Renal cortical epithelial cell (primary cell): ENCODE measurements around the gene SFI1. TPM values are rescaled to one million over a fixed set of nuclear protein-coding genes. Genes with fewer than 3 reads are reported as not detected.
"Not testable (repeated sequence)": the region's sequence is repeated elsewhere in the genome, so short reads cannot be mapped to it uniquely, and the experiment has no call there.

Experiments
- DNase-seq: peaks from one replicate; pipeline ENCODE4 v3.0.0-alpha.2; 2011; ENCODE audit warnings: low read depth
- total RNA-seq: library from RNA; depleted of rRNA; stranded (reverse); fragments of >200 nt; gene quantifications from 2 replicates; pipeline ENCODE4 v1.2.3, GENCODE V29; 2014

SFI1 gene
- total RNA-seq, 1 donor from 2014 or later, result 20.2 TPM

DNA sequence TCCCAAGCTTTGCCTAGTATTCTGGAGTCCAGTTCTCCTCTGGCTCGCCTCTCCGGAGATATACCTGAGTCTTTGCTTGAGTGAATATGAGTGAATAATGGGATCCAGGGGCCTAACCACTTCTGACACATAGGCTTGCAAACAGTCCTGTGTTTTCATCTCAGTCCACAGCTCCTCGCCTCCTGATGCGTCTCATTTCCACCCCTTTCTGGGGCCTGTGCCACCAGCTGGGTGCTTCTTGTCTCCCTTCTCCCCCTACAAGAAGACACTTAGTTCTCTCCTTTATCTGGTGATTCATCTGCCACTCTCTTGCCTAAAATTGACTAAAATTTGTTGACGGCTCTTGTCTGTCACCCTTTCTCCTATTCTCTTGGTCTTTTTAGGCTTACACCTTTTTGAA is 44.6 kb downstream of the SFI1 start:
- DNase-seq, result no peak

DNA sequence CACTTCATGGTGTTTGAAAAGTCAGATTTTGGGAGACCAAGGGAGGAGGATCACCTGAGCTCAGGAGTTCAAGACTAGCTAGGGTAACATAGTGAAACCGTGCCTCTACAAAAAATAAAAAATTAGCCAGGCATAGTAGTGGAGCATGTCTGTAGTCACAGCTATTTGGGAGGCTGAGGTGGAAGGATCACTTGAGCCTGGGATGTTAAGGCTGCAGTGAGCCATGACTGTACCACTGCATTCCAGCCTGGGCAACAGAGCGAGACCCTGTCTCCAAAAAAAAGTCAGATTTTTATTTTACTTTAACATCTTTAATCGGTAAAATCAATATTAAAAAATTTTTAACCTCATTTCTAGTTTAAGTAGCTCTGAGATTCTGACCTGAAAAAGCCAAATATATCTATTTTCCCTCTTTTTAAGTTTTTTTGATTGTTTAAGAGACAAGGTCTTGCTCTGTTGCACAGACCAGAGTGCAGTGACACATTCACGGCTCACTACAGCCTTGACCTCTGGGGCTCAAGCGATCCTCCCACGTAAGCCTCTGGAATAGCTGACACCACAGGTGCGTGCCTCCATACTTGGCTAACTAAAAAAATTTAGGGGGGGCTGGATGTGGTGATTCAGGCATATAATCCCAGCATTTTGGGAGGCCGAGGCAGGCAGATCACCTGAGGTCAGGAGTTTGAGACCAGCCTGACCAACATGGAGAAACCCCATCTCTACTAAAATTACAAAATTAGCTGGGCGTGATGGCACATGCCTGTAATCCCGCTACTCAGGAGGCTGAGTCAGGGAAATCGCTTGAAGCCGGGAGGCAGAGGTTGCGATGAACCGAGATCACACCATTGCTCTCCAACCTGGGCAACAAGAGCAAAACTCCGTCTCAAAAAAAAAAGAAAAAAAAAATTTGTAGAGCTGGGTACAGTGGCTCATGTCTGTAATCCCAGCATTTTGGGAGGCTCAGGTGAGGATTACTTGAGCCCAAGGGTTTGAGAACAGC is 48.4 kb downstream of the SFI1 start:
- DNase-seq, result peak; percentile 82

DNA sequence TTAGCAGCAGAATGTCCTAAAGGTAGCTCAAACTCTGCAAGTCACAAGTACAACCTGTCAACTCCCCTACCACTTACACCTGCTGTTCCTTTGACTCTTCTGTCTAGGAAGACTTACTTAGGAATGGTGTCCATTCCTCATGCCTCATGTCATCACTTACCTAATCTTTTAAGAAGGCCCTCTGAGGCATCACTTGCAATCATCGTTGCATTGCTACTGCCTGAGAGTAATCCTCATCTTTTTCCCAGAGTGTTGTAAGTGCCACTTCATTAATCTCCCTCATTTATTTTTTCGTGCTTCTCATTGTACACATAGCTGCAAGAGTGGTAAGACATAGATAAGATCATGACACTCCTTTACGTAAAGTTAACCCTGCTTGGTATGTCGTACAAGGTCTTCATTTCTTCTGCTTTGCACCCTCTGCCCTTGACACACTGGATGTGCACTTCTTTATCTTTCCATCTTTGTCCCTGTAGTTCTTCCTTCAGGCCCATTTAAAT is 54.6 kb downstream of the SFI1 start:
- DNase-seq, result no peak

DNA sequence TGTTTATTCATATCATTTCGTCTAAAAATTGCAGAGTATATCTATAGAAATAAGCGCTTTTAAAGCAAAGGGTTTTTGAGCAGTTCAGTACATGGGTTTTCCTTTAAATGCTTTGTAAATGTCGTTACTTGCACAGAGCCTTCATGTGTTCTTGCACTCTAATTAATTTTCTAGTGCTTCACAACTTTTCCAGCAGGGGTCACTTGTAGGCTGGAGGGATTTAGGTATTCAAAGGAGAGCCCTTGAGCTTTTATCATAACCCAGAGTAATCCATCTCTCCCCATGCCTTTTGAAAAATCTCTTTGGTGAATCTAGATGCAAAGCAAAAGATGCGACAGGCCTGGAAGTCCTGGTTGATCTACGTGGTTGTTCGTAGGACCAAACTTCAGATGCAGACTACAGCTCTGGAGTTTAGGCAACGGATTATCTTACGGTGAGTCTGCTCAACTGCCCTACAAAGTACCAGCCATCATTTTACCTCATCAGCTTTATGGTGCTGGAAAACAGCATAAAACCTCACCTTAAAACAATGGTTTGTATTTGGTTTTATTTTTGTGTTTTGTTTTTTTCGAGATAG is 60.4 kb downstream of the SFI1 start:
- DNase-seq, result peak; percentile 32

DNA sequence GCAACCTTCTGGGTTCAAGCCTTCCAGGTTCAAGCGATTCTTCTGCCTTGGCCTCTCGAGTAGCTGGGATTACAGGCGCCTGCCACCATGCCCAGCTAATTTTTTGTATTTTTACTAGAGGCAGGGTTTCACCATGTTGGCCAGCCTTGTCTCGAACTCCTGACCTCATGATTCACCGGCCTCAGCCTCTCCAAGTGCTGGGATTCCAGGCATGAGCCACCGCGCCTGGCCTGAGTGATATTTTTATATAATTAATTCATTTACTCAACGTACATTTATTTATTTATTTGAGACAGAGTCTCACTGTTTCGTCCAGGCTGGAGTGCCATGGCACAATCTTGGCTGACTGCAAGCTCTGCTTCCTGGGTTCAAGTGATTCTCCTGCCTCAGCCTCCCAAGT is 62.2 kb downstream of the SFI1 start:
- not testable (repeated sequence) for DNase-seq

DNA sequence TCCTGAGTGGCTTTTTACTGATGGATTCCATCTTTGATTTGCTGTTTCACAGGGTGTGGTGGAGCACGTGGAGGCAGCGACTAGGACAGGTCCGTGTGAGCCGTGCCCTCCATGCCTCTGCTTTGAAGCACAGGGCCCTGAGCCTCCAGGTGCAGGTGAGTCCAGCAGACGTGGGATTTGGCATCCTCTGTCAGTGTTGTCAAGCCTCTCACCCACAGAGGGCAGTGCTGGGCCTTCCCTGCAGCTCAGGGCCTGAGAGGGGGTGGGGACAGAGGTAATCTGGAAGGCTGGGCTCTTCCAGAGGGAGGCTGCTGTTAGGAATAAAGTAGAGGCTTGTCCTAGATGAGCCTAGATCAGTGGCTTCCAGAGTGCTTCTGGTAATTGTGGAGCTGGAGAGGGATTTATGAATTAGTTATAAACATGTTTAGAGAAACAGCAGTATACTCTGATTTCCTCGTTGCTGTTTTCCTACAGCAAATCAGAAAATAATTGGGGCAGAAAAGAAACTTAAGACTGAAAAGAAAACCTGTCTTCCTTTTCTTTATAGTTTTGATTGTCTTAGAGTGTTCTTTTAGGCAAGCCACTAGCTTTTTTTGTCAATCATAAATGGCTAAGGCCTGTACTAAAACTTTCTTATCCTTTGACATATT is 65.0 kb downstream of the SFI1 start:
- peak; percentile 69 for DNase-seq

DNA sequence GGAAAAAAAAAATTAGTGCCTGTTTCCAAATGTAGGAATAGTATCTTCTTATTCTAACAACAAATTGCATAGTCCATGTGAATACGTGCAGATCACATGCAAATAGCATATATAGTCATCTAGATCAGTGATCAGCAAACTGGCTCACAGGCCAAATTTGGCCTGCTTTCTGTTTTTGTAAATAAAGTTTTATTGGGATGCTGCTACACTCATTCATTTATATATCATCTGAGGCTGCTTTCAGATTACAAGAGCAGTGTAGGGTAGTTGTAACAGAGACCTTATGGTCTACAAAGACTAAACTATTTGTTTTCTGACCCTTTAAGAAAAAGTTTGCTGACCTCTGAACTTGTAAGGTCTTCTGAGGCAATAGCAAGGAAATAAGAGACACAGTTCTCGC is 65.6 kb downstream of the SFI1 start:
- no peak for DNase-seq

DNA sequence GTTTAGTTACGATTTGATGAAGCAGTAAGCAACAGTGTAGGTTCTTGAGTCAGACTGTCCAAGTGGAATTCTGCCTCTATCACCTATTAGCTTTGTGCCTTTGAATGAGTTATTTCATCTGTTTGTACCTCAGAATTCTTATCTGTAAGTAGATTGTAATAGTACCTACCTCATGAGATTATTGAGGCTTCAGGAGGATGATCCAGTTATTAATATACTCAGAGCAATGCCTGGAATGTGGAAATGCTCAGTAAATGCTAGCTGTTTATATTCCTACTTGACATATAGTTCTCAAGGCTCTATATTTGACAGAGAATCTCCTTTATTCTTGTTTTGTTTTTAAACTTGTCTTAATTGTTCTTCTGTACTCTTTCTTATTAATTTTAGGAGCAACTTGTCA is 70.1 kb downstream of the SFI1 start:
- DNase-seq, result no peak

DNA sequence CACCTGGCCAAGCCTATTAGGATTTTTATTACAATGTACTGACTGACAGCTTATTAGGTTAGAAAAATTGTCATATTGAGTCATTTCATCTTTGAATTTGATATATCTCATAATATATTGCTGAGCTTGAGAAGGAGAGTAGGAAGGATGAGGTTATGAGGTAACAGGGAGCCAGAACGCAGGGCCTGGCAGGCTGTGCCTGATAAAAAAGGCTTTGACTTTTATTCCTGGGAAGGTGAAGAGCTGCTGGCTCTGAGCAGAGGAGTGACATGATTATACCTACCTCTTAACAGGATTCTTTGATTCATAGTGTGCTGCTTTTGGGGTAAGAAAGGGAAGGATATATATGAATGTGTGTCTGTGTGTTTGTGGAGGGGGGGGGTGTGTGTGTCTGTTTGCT is 70.9 kb downstream of the SFI1 start:
- no peak for DNase-seq

DNA sequence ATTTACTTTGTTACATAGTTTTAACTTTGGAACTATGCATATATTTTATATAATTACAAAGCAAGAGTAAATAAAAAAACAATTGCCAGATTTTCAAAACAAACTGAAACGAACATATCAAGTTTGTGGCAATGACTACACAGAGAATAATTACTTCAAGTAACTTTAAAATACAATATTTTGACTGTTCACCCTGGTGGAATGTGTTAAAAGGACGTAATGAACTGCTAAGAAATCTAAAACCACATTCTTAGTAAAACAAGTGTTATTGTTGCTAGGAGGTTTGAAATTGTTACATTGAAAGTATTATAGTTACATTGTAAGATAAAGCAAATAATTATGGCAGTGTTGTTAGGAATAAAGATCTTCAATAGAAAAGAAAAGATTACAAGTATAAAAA is 71.4 kb downstream of the SFI1 start:
- no peak for DNase-seq

DNA sequence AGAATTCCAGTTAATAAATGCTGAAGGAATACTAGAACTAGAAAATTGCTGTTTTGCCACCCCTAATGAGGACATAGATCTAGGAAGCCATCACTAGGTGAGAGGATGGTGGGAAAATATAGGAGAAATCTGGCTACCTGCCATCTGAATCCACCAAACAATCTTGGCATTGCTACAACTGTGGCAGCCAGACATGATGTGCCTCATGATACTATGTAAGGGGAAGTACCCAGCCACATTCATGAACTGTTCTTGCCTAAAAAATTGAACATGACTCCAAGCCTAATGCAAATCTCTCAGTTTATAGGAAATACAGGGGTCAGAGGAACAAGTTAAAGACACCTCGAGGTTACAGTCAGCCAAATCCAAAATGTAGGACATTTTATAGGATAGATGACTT is 72.8 kb downstream of the SFI1 start:
- DNase-seq, result no peak

DNA sequence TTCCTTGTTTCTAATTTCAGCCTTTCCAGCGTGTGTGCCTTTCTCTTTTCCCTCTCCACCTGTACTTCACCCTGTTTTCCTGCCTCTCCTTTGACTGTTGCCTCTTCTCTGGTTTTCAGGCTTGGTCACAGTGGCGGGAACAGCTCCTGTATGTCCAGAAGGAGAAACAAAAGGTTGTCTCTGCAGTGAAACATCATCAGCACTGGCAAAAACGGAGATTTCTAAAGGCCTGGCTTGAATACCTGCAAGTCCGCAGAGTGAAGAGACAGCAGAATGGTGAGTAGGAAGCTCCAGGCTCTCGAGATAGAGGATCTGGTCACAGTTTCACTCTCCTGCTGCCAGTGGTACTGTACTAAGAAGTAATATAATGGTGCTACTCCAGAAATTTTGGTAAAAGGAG is 76.6 kb downstream of the SFI1 start:
- no peak for DNase-seq

DNA sequence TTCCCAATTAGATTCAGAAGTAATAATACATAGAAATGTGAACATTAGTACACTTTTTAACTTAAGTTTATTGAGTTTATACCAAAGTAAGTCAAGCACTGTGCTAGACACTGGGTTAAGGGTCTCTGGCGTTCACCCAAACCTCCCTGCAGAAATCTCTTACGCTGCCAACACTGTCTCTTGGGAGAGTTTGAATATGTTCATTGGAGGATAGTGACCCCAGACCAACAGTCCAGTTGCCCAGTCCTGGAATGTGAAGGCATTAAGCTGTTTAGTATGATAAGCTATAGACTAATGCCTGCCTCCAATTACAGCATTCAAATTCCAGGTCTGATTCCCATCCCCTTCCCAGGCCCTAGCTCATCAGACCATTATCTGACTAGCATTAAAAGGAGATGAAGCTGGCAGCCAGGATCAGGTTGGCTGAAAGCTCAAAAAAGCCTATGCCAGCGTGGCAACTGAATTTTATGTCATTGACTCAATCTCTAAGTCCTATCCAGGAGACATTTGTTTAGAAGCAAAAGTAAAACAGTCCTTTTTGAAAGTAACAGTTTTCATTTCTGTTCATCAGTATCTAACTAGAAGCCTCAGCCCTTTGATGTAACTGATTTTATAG is 77.8 kb downstream of the SFI1 start:
- DNase-seq, result no peak

DNA sequence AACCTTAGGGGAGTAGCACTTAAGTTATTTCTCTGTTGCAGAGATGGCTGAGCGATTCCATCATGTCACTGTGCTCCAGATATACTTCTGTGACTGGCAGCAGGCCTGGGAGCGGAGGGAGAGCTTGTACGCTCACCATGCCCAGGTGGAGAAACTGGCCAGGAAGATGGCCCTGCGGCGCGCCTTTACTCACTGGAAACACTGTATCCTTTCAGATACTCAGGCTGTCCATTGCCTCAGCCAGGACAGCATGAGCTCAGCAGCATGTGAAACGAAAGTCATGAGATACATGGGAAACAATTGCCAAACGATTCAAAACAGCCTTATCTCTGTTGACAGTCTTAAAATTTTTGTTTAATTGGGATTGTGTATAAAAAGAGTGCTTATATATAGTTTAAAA is 78.9 kb downstream of the SFI1 start:
- no peak for DNase-seq

DNA sequence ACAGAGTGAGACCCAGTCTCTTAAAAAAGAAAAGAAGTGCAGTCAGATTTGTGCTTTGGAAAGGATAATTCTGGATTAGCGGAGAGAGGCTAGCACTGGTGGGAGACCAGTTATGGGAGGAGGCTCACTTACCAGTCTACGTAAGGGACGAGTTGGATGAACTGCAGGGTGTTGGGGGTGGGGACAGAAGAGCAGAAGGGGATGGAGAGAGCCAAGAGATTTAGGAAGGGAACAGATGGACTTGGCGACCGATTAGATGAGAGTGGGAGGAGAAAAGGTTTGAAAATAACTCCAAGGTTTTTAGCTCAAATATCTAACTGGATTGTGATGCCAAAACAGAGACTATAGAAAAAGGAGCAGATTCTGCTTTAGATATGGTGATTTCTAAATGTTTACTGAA is 81.4 kb downstream of the SFI1 start:
- DNase-seq, result no peak

DNA sequence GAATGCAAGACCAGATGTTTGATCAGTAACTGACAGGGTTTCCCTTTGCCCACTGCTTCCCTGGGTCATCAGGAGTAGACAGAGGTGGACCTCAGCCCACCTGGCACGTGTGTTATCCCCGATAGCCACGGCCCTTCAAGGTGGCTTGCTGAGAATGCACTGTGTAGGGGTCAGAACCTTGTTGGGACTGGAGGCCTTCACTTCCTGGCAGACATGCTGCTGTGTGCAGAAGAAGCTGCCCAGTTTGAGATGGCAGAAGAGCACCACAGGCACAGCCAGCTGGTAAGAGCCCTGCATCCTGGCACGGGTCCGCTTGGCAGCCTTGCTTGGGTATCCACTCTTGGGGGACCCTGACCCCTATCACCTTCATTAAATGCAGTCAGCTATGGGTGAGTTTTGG is 81.8 kb downstream of the SFI1 start:
- DNase-seq, result no peak

DNA sequence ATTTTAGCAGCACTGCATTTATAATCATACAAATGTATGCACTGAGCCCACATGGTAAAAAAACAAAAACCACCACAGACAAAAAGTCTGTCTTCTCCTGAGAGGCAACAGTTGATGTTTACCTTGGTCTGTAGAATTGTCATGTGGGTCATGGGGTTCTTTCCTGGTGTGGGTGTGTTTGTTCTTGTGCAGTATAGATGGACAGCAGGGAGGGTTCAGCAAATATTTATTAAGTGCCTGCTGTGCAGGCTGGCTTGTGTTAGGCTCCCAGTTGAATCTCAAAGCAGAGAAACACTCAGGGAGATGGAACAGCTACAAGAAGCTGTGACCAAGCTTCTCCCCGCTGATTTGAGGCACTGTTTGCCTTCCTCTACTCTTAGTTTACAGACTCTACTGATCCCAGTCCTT is 83.5 kb downstream of the SFI1 start:
- no peak for DNase-seq

DNA sequence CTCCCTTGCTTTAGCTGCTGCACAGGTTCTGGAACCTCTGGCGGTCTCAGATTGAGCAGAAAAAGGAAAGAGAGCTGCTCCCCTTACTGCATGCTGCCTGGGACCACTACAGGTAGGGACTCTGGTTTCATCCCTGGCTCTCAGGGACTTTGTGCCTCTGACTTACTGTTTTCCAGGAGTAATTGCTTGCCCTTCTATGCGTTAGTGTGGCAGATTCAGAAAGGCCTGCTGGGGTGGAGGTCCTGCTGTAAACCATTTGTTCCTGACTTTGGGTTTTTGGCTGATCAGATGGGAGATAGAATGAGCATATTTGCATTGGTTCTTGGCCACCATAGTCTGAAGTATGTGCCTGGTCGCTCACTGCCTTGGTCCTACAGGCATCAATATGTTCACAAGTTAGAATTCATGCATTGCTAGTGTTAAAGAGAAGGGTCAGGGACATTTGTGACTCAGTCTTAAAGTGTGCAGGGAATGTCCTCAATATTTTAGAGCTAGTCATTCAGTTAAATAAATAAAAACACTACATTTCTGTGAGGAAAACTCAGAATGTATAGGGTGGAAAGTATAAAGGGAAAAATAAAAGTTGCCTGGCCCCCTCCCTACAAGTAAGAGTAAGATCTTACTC is 87.6 kb downstream of the SFI1 start:
- peak; percentile 42 for DNase-seq

DNA sequence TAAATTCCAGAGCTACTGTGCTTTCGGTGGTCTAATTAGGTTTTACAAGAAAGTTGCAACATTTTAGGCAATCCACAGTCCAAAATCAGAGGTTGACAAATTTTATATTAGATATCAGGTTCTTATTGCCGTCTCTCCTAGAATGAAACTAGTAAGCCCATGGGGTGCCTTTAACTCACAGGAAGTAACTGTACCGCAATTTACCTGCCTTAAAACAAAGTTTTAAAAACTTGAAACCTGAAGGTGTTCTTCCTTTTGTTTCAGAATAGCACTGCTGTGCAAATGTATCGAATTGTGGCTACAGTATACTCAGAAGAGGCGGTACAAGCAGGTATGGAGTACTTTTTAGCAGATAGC is 88.4 kb downstream of the SFI1 start:
- no peak for DNase-seq

DNA sequence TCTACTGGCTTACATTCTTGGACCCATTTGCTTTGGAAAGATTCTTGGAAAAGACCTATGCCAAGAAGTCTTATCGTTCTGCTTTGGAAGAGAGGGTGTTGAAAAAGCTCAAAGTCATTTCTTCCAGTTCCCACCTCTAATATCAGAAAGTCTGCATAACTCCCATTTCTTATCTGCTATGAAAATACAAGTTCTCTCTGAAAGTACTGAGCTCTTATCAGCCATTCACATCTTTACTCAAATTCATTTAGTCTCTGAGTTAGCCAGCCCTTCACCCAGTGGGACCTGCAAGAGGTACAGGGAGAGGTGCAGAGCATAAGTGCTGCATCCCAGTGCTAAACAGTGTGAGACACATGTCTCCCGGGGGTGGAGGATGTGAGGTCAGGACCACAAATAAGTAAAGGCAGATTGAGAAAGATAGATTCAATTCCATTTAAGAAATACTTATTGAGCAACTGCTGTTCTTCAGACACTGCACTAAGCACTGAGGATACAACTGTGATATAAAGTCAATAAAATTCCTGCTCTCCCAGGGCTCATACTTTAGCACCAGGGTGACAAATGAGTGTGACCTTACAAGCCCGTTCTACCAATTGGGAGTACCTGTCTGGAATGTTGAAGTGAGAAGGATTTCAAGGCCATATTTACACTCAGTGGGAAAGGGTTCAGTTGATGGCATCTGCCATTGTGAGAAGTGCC is 89.0 kb downstream of the SFI1 start:
- peak; percentile 7 for DNase-seq
